WI38 (cell line): ENCODE measurements around the gene SGCD.

Source experiments
- H3K4me3 ChIP-seq: 2 replicates; pipeline ENCODE4 v1.5.1; 2011; ENCODE audit warnings: low read depth, mild to moderate bottlenecking, control low read depth, low read length
- TF ChIP-seq, protein P1 (sequence below): IDR thresholded peaks from 2 replicates; pipeline ENCODE4 v1.5.1; 2012; ENCODE audit warnings: low read depth, mild to moderate bottlenecking, control low read depth, low read length

The SGCD gene

DNA sequence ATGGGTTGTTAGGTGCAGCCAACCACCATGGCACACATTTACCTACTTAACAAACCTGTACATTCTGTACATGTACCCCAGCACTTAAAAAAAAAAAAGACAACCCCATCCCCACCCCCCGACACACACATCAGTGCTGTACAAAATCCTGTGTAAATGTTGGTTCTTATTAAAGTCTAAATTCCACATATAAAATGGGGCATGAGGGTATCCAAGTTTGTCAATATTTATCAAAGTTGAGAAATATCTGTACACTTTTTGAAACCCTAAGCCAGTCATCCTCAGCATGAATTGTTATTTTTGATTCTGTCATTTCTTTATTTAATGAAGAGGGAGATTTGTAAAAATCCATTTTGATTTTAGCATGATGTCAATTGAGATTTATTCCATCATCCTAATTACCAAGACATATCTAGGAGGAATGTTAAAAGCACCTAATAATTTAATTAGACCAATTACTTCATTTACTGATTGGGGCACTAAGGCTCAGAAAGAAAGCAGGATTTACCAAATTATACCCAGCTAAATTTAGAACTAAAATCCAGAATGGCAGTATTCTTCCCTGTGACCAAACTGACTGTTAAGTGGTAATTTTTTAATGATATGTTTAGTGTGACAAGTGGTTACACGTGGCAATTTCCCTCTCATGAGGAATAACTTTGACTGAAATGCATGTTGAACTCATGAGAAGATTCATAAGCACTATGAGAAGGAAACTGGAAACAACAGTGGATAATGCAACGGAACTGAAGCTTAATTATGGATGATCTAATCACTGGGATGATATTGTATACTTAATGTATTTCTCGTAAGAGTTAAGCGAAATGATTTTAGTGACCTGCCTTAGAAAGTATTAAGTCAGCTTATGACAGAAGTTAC, 195.9 kb downstream of the SGCD start:
- TF ChIP-seq, protein P1, sequence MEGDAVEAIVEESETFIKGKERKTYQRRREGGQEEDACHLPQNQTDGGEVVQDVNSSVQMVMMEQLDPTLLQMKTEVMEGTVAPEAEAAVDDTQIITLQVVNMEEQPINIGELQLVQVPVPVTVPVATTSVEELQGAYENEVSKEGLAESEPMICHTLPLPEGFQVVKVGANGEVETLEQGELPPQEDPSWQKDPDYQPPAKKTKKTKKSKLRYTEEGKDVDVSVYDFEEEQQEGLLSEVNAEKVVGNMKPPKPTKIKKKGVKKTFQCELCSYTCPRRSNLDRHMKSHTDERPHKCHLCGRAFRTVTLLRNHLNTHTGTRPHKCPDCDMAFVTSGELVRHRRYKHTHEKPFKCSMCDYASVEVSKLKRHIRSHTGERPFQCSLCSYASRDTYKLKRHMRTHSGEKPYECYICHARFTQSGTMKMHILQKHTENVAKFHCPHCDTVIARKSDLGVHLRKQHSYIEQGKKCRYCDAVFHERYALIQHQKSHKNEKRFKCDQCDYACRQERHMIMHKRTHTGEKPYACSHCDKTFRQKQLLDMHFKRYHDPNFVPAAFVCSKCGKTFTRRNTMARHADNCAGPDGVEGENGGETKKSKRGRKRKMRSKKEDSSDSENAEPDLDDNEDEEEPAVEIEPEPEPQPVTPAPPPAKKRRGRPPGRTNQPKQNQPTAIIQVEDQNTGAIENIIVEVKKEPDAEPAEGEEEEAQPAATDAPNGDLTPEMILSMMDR, result no peak
- H3K4me3 ChIP-seq, result no peak overlapping the region

DNA sequence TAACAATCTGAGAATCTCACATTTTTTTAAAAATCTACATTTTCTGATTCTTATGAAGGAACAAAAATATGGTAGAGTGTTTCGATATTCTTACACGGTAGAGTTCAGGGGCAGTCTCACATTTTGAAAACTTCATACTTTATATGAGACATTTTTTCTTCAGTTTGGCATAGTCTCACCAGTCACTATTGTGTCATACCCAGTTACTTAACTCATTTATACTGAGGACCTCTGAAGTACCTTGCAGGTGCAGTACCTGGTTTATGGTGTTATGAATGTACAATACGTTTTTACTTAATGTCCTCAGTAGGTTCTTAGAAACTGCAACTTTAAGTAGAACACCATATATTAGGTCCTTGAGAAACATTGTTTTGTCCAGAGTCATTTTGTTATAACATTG, 196.6 kb downstream of the SGCD start:
- TF ChIP-seq, protein P1, result no peak
- no peak overlapping the region for H3K4me3 ChIP-seq

DNA sequence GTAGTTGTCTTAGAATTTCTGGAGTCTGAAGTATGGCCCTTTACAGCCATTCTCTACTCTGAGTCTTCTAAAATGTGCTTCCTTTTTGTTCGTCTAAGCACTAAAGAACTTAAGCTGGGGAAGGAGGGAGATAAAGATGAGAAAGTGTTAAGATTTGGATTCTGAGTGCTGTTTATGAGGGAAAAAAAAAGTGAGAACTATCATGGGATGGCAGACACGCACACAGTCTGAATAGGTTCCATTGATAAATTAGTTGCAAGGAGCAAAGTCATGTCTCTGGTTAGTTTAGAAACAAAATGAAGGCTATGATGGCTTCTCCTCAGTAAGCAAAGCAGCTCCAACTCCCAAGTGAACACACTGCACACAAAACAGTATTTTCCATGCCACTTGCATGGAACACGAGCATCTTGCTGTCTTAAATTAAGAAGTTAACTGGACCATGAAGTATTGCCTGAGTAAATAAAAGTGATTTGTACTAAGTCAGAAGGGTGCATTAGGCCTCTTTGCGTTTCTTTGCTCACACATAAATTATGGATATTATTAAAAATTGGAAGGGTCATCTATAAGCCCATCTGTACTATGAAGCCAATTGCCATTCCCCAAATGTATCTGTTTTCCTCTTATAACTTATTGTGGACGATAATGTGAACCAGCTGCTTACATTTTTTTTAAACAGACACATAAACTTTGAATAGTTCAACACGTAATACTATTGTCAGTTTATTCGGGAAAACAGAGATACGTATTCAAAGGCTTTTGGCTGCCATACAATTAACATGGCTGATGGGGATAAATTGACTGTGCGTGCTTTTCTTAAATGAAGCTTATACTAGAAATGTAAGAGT, 199.3 kb downstream of the SGCD start:
- TF ChIP-seq, protein P1, result no peak

DNA sequence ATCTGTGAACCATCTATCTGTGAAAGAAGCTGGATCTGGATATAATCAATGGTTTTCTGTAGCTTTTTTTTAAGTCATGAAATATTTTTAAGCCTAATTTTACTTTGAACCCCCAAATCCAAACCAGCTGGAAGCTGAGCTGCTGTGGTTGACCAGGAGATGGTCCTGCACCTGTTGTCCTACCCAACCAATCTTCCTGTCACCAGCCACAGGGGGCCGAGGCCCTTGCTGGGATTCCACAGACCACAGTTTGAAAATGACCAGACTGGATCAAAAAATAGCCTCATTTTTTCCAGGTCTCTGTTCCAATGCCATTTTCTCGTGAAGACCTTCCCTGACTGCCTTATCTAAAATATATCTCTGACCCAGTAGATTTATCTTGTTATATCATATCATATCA, 200.6 kb downstream of the SGCD start:
- TF ChIP-seq, protein P1, result no peak
- H3K4me3 ChIP-seq, result no peak overlapping the region

More for the DNA sequence above, 199.3 kb downstream of the SGCD start:
- no peak overlapping the region for H3K4me3 ChIP-seq

DNA sequence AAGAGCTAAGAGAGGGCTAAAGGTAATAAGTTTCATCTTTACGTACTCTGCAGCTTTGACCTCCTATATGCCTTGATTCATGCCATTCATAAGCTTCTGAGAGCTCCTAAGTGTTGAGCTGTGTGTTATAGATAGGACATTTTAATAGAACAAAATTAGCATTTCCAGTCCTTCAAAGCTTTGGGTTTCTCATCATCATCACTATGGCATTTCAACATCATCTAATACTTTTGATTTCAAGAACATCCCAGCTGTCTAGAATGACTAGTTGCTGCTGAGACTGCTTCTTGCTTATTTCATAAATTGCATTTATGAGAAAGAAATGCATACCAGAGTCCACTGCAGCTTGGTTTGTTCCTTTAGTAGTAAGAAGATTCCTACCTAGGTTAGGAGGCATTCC, 201.7 kb downstream of the SGCD start:
- no peak overlapping the region for H3K4me3 ChIP-seq
- TF ChIP-seq, protein P1, result no peak

DNA sequence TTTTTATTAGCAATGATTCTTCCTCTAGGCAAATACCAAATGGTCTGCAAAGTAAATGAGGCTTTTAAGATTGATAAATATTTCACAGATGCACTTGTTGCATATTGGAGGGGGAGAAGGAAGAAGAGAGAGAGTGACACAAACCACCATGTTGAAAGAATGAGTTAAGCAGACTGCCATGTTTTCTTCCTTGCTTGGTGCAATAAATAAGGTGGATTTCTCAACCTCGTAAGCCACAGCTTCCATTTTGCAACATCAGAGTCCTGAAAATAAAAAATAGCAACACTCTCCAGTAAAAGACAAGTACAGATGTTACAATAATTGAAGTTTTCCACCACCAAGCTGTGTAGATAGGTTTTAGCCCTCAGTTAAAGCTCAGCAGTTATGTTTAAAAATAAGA, 202.9 kb downstream of the SGCD start:
- TF ChIP-seq, protein P1, result no peak
- no peak overlapping the region for H3K4me3 ChIP-seq

DNA sequence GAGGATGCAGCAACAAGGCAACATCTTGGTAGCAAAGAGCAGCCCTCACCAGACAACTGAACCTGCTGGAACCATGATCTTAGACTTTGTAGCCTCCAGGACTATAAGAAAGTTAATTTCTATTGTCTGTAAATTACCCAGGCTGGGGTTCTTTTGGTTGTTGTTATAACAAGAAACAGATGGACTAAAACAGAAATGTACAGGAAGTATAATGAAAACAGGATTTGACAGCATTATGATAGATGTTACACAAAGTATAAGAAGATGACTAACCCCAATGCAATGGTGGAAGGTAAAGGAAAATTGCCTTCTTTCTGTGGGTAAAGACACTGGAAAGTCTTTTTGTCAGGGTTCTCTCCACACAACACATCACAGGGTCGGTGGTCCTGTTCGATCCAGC, 204.2 kb downstream of the SGCD start:
- no peak overlapping the region for H3K4me3 ChIP-seq
- TF ChIP-seq, protein P1, result no peak
